ENCODE data around the gene EIF4A2. TPM values are rescaled to one million over a fixed set of nuclear protein-coding genes. Genes with fewer than 3 reads are reported as not detected.

The EIF4A2 gene
- polyA plus RNA-seq, 1 experiment, result 774 TPM

DNA sequence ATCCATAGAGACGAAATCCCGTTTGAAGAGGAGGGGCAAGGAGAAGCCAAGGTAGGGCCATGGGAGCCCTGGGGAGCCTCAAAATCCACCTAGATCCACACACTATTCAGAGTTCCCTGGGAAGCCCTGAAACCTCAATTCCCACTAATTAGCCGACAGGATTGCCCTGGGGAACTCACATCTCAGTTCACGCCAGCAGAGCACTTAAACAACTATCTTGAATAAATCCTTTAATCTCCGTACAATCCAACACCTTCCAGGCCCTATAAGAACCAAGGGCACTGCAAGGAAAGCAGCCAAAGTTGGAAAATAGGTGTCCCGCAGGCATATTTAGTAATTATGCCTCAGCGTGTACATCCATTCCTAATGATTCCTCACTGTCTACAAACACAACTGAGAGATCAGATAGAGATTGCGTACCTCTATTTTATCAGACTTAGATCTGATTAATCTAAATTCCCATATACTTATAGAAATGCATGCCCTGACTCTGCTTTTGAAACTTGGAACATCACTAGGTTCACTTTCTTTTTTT is 25.6 kb upstream of the EIF4A2 start:
- no peak overlapping the region for H3K4me3 ChIP-seq (ENCODE audit: low read depth, low read length)
- ChIA-PET CTCF (no interaction called here), POLR2A (no interaction called here)
- H3K9me3 ChIP-seq (ENCODE audit: control insufficient read depth, insufficient read depth, low read length), result no peaks in the 10 kb centered on the region
- no peak overlapping the region for H3K27ac ChIP-seq (ENCODE audit: low read depth, low read length)
- H3K27me3 ChIP-seq (ENCODE audit: control insufficient read depth, insufficient read depth, low read length), result no peaks in the 10 kb centered on the region
- TF ChIP-seq, protein P1, sequence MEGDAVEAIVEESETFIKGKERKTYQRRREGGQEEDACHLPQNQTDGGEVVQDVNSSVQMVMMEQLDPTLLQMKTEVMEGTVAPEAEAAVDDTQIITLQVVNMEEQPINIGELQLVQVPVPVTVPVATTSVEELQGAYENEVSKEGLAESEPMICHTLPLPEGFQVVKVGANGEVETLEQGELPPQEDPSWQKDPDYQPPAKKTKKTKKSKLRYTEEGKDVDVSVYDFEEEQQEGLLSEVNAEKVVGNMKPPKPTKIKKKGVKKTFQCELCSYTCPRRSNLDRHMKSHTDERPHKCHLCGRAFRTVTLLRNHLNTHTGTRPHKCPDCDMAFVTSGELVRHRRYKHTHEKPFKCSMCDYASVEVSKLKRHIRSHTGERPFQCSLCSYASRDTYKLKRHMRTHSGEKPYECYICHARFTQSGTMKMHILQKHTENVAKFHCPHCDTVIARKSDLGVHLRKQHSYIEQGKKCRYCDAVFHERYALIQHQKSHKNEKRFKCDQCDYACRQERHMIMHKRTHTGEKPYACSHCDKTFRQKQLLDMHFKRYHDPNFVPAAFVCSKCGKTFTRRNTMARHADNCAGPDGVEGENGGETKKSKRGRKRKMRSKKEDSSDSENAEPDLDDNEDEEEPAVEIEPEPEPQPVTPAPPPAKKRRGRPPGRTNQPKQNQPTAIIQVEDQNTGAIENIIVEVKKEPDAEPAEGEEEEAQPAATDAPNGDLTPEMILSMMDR (IDR thresholded peaks at IDR 0.05; ENCODE audit: low read depth, low read length), result no peak
- no peak for DNase-seq (ENCODE audit: low read depth, low spot score)

DNA sequence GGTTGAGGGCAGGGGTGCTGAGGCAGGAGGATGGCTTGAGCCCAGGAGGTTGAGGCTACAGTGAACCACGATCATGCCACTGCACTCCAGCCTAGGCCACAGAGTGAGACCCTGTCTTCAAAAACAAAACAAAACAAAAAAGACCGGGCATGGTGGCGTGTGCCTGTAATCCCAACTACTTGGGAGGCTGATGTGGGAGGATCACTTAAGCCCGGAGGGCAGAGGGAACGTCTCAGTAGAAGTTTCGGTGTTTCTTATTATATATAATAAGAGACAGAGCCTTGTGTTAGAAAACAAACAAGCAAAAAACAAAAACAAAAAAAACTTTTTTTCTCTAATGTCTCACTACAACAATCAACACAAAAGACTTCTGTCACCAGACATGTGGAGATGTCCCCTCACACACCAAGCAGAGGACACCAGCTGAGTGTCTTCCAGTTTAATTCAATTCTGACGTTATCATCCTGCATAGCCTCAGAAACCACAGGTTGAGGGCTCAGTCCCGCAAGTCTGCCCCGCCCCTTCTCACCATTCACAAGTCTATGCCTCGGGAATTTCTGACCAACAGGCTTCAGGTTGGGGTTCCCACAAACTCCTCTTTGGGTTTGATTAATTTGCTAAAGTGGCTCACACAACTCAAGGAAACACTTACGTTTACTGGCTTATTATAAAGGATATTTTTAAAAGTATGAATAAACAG is 24.0 kb upstream of the EIF4A2 start:
- CTCF ChIA-PET, result no interaction called here
- TF ChIP-seq, protein P1 (IDR thresholded peaks at IDR 0.05; ENCODE audit: low read depth, low read length), result no peak
- Histone ChIP-seq H3K4me3 (ENCODE audit: low read depth, low read length) (no peak overlapping the region), H3K27me3 (ENCODE audit: control insufficient read depth, insufficient read depth, low read length) (no peaks in the 10 kb centered on the region), H3K9me3 (ENCODE audit: control insufficient read depth, insufficient read depth, low read length) (no peaks in the 10 kb centered on the region), H3K27ac (ENCODE audit: low read depth, low read length) (no peak overlapping the region)
- POLR2A ChIA-PET, result no interaction called here
- DNase-seq (ENCODE audit: low read depth, low spot score), result no peak

DNA sequence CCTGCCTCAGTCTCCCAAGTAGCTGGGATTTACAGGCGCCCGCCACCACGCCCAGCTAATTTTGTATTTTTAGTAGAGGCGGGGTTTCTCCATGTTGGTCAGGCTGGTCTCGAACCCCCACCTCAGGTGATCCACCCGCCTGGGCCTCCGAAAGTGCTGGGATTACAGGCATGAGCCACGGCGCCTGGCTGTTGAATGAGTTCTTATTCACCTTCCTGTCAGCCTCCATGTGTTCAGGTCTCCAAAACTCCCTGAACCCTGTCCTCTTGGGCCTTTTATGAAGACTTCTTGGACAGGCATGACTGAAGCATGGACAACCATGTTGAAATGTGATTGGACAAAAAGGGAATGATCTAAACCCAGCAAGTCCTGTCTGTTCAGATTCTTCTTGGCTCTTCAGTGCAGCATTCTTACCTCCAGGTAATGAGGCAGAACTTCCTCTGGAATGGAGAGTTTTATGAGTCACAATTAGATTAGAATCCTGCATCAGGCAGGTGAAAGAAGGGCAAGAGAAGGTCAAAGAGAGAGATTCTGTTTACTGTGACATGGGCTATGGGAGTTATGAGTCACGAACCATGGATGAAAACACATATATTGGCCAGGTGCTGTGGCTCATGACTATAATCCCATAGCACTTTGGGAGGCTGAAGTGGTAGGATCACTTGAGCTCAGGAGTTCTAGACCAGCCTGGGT is 23.1 kb upstream of the EIF4A2 start:
- H3K9me3 ChIP-seq (ENCODE audit: control insufficient read depth, insufficient read depth, low read length), result no peaks in the 10 kb centered on the region
- no peak overlapping the region for H3K27ac ChIP-seq (ENCODE audit: low read depth, low read length)
- CTCF ChIA-PET, result no interaction called here
- H3K4me3 ChIP-seq (ENCODE audit: low read depth, low read length), result no peak overlapping the region
- TF ChIP-seq, protein P1 (IDR thresholded peaks at IDR 0.05; ENCODE audit: low read depth, low read length), result no peak
- POLR2A ChIA-PET, result no interaction called here
- no peak for DNase-seq (ENCODE audit: low read depth, low spot score)
- no peaks in the 10 kb centered on the region for H3K27me3 ChIP-seq (ENCODE audit: control insufficient read depth, insufficient read depth, low read length)

DNA sequence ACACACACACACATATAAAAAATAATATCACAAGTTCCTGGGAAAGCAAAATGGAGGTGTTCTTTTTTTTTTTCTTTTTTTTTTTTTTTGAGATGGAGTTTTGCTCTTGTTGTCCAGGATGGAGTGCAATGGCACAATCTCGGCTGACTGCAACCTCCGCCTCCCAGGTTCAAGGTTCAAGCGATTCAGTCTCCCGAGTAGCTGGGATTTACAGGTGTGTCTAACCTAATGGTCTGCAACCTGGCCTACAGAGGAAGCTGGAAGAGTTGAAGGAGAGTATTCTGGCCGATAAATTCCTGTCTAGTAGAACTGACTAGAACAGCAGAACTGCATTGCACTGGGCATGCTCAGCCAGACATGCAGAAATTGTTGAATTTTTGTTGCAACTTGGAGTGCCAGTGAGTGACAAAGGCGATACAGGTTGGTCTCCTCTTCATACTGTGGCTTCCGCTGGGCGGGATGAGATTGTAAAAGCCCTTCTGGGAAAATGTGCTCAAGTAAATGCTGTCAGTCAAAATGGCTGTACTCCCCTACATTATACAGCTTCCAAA is 22.4 kb upstream of the EIF4A2 start:
- no peaks in the 10 kb centered on the region for H3K27me3 ChIP-seq (ENCODE audit: control insufficient read depth, insufficient read depth, low read length)
- ChIA-PET CTCF (no interaction called here), POLR2A (no interaction called here)
- no peak for DNase-seq (ENCODE audit: low read depth, low spot score)
- H3K27ac ChIP-seq (ENCODE audit: low read depth, low read length), result no peak overlapping the region
- H3K4me3 ChIP-seq (ENCODE audit: low read depth, low read length), result no peak overlapping the region
- no peaks in the 10 kb centered on the region; the same call in 1 of the 2 replicates for H3K9me3 ChIP-seq (ENCODE audit: control insufficient read depth, insufficient read depth, low read length)
- TF ChIP-seq, protein P1 (IDR thresholded peaks at IDR 0.05; ENCODE audit: low read depth, low read length), result no peak

DNA sequence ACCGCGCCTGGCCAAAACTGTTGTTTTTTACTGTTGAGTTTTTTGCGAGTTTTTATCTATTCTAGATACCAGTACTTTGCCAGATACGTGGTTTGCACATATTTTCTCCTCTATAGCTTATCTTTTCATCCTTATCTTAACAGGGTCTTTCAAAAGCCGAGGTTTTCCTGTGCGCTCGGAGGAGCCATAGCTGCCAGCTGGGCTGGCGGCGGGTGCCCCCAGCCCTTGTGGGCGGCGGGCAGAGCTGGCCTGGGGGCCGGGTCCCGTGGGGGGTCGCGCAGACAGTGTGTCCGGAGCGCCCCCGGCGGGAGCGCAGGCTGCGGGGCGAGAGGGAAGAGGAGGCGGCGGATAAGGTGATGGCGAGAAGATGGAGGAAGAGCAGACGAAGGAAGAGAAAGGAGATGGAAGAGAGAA is 11.1 kb upstream of the EIF4A2 start:
- ChIA-PET CTCF (interaction anchor here (1.3 to 2.2 kb wide), 3 partner anchors 50 to 157 kb away, joined by 3 to 10 read pairs (median 9); no protein-coding TSS in a partner anchor), POLR2A (interaction anchor here (2.6 kb wide), 1 partner anchor 11 kb away, joined by 24 read pairs; the partner anchor contains the start of gene EIF4A2)
- TF ChIP-seq, protein P1 (IDR thresholded peaks at IDR 0.05; ENCODE audit: low read depth, low read length), result no peak
- H3K27me3 ChIP-seq (ENCODE audit: control insufficient read depth, insufficient read depth, low read length), result no peaks in the 10 kb centered on the region
- no peak for DNase-seq (ENCODE audit: low read depth, low spot score)
- H3K4me3 ChIP-seq (ENCODE audit: low read depth, low read length), result peak overlapping the region; percentile 39
- no peaks in the 10 kb centered on the region for H3K9me3 ChIP-seq (ENCODE audit: control insufficient read depth, insufficient read depth, low read length)
- H3K27ac ChIP-seq (ENCODE audit: low read depth, low read length), result no peak overlapping the region
